Testis (tissue), 2 donors: ENCODE measurements around the gene ATP10A.

ENCODE experiments used
- POLR2A ChIP-seq: fragments of 450-650 bp; IDR thresholded peaks from one replicate; pipeline ENCODE4 v1.6.1; 2017; ENCODE audit warnings: antibody characterized with exemption, mild to moderate bottlenecking, moderate library complexity
- TF ChIP-seq, protein P1 (sequence below), 3 experiments: fragments of 450-650 bp in 2 of 3; fragments of 200-600 bp in 1 of 3; sonication (generic) in 1 of 3; IDR thresholded peaks; one replicate each; pipeline ENCODE4 v1.5.1; 2016 to 2019; ENCODE audit warnings: antibody characterized with exemption in 3 of 3, mild to moderate bottlenecking in 2 of 3, moderate library complexity in 1 of 3

DNA sequence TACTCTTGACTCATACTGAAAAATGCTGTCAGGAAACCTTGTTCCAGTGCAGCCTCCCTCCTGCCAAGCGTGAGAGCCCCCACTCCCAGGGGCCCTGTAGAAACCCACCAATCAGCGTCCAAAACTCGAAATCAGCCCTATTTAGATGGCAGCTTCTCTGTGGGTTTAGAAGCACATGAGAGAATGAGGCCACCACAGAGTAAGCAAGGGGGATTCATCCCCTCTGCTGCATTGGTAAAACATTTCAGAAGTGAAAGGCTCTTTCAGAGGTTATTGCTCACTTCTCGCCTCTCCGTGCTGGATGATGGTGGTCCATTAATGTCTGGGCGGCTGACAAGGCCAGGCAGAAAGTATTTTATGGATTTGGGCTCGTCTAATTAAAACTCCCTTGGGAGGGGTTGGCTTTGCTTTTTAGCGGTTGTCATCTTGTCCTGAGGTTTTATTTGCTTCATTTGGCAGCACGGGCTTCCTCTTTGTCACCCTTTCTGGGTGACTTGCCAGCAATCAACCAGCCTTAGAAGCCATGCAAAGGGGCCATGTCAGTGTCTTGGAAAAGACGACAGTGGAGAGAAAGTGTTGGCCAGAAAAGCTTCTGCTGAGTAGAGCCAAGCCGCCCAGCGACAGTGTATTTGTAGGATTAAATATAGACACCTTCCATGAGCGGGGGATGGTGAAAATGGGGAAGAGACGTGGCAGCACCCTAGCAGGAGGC is 145.5 kb downstream of the ATP10A start:
- no peak for TF ChIP-seq POLR2A
- TF ChIP-seq, protein P1, sequence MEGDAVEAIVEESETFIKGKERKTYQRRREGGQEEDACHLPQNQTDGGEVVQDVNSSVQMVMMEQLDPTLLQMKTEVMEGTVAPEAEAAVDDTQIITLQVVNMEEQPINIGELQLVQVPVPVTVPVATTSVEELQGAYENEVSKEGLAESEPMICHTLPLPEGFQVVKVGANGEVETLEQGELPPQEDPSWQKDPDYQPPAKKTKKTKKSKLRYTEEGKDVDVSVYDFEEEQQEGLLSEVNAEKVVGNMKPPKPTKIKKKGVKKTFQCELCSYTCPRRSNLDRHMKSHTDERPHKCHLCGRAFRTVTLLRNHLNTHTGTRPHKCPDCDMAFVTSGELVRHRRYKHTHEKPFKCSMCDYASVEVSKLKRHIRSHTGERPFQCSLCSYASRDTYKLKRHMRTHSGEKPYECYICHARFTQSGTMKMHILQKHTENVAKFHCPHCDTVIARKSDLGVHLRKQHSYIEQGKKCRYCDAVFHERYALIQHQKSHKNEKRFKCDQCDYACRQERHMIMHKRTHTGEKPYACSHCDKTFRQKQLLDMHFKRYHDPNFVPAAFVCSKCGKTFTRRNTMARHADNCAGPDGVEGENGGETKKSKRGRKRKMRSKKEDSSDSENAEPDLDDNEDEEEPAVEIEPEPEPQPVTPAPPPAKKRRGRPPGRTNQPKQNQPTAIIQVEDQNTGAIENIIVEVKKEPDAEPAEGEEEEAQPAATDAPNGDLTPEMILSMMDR (IDR thresholded peaks at IDR 0.05): no peak
